ENCODE results near the gene RSBN1.
A peak's percentile ranks its signal among the peaks of the same experiment; 100 is the strongest.
"Not testable (repeated sequence)": the region's sequence is repeated elsewhere in the genome, so short reads cannot be mapped to it uniquely, and the experiment has no call there.

RSBN1 gene

GRCh38 chr1:113811888-113812660 lies at the start of gene RSBN1:
Gene RSBN1 (minus strand): TSS chr1:113812476. CDS start chr1:113812412, 64 bp downstream.
- peak; percentile 98 for DNase-seq

- DNase-seq: no peak
These were observed 49.4 kb upstream of the RSBN1 start for GRCh38 chr1:113861641-113862040.

- no peak for DNase-seq
These were observed 48.6 kb upstream of the RSBN1 start for GRCh38 chr1:113860891-113861290.

GRCh38 chr1:113859478-113860175 lies 47.4 kb upstream of the RSBN1 start:
- DNase-seq: no peak

- no peak for DNase-seq
These were observed 46.7 kb upstream of the RSBN1 start for GRCh38 chr1:113858982-113859381.

GRCh38 chr1:113858418-113858817 lies 46.1 kb upstream of the RSBN1 start:
- DNase-seq: no peak

- DNase-seq: no peak
These were observed 45.5 kb upstream of the RSBN1 start for GRCh38 chr1:113857776-113858175.

- DNase-seq: no peak
These were observed 44.1 kb upstream of the RSBN1 start for GRCh38 chr1:113856401-113856790.

- no peak for DNase-seq
These were observed 43.5 kb upstream of the RSBN1 start for GRCh38 chr1:113855630-113856400.

- DNase-seq: no peak
These were observed 42.0 kb upstream of the RSBN1 start for GRCh38 chr1:113854234-113854633.

- DNase-seq: not testable (repeated sequence)
These were observed 40.4 kb upstream of the RSBN1 start for GRCh38 chr1:113852694-113853093.

GRCh38 chr1:113850127-113850796 lies 38.0 kb upstream of the RSBN1 start:
- DNase-seq: no peak

GRCh38 chr1:113849072-113849471 lies 36.8 kb upstream of the RSBN1 start:
- no peak for DNase-seq

GRCh38 chr1:113846391-113847035 lies 34.2 kb upstream of the RSBN1 start:
- no peak for DNase-seq

- DNase-seq: no peak
These were observed 24.3 kb upstream of the RSBN1 start for GRCh38 chr1:113836534-113836933.

- peak; percentile 53 for DNase-seq
These were observed 23.5 kb upstream of the RSBN1 start for GRCh38 chr1:113835686-113836290.

- DNase-seq: no peak
These were observed 22.4 kb upstream of the RSBN1 start for GRCh38 chr1:113834716-113835115.

- no peak for DNase-seq
These were observed 17.8 kb upstream of the RSBN1 start for GRCh38 chr1:113830039-113830438.

GRCh38 chr1:113821916-113822315 lies 9.6 kb upstream of the RSBN1 start:
- DNase-seq: no peak

GRCh38 chr1:113818578-113818977 lies 6.3 kb upstream of the RSBN1 start:
- no peak for DNase-seq

- no peak for DNase-seq
These were observed 942 bp upstream of the RSBN1 start for GRCh38 chr1:113813218-113813617.

GRCh38 chr1:113812661-113813135 lies 422 bp upstream of the RSBN1 start:
- peak; percentile 14 for DNase-seq
